GM23248 (cell line): Measurements from ENCODE around the gene SLC15A4. TPM values are rescaled to one million over a fixed set of nuclear protein-coding genes. Genes with fewer than 3 reads are reported as not detected.

Source experiments
- DNase-seq: peaks from one replicate; pipeline ENCODE4 v3.0.0-alpha.2; 2015
- H2AFZ ChIP-seq: fragments of 200-600 bp; sonication (generic); 2 replicates; pipeline ENCODE4 v1.6.1; 2016; ENCODE audit warnings: antibody characterized with exemption
- H3F3A ChIP-seq: fragments of 200-600 bp; sonication (generic); 2 replicates; pipeline ENCODE4 v1.6.1; 2016; ENCODE audit warnings: mild to moderate bottlenecking, antibody characterized with exemption, mixed run types; ENCODE audit not compliant: insufficient read depth
- H3K27ac ChIP-seq: fragments of 200-600 bp; sonication (generic); 2 replicates; pipeline ENCODE4 v1.5.1; 2016; ENCODE audit warnings: mild to moderate bottlenecking
- H3K27me3 ChIP-seq: fragments of 200-600 bp; sonication (generic); replicated peaks from 2 replicates; pipeline ENCODE4 v1.6.1; 2016; ENCODE audit warnings: mild to moderate bottlenecking; ENCODE audit not compliant: insufficient read depth
- H3K36me3 ChIP-seq: fragments of 200-600 bp; sonication (generic); 2 replicates; pipeline ENCODE4 v1.6.1; 2016; ENCODE audit warnings: low read depth, mild to moderate bottlenecking
- H3K4me1 ChIP-seq: fragments of 200-600 bp; sonication (generic); 2 replicates; pipeline ENCODE4 v1.6.1; 2016; ENCODE audit warnings: mild to moderate bottlenecking; ENCODE audit not compliant: insufficient read depth
- H3K4me2 ChIP-seq: fragments of 200-600 bp; sonication (generic); one replicate; pipeline ENCODE4 v1.6.1; 2016; ENCODE audit warnings: mild to moderate bottlenecking; ENCODE audit not compliant: unreplicated experiment
- H3K4me3 ChIP-seq: fragments of 200-600 bp; sonication (generic); 2 replicates; pipeline ENCODE4 v1.5.1; 2016; ENCODE audit warnings: mild to moderate bottlenecking
- H3K79me2 ChIP-seq: fragments of 200-600 bp; sonication (generic); 2 replicates; pipeline ENCODE4 v1.6.1; 2016; ENCODE audit warnings: mild to moderate bottlenecking; ENCODE audit not compliant: insufficient read depth
- H3K9ac ChIP-seq: fragments of 200-600 bp; sonication (generic); 2 replicates; pipeline ENCODE4 v1.6.1; 2016; ENCODE audit warnings: mild to moderate bottlenecking
- H3K9me2 ChIP-seq: fragments of 200-600 bp; sonication (generic); 2 replicates; pipeline ENCODE4 v1.6.1; 2016; ENCODE audit warnings: mixed run types, mild to moderate bottlenecking, moderate library complexity; ENCODE audit not compliant: insufficient read depth
- H3K9me3 ChIP-seq: fragments of 200-600 bp; sonication (generic); one replicate; pipeline ENCODE4 v1.6.1; 2017; ENCODE audit warnings: low read depth
- H4K20me1 ChIP-seq: fragments of 200-600 bp; sonication (generic); 2 replicates; pipeline ENCODE4 v1.6.0; 2016; ENCODE audit not compliant: insufficient read depth
- EZH2 ChIP-seq: fragments of 200-600 bp; sonication (generic); IDR thresholded peaks from 2 replicates; pipeline ENCODE4 v1.6.1; 2018; ENCODE audit warnings: antibody characterized with exemption, mild to moderate bottlenecking; ENCODE audit not compliant: insufficient read depth, poor library complexity, severe bottlenecking
- EZH2phosphoT487 ChIP-seq: fragments of 200-600 bp; sonication (generic); IDR thresholded peaks from 2 replicates; pipeline ENCODE4 v1.6.1; 2018; ENCODE audit warnings: antibody characterized with exemption, moderate library complexity, mild to moderate bottlenecking, low read depth; ENCODE audit not compliant: insufficient read depth
- WGBS, 2 experiments: methylation state at CpG; one replicate each; pipeline ENCODE4 v1.1.6; 2015 to 2017; ENCODE audit warnings: low lambda C conversion rate in 2 of 2, low coverage in 1 of 2; ENCODE audit errors: missing lambda C conversion rate in 2 of 2; 5-methylcytosine and 5-hydroxymethylcytosine counted together
- in situ Hi-C: fragments of 300-500 bp; cut with MboI; formaldehyde crosslinking; loops from 2 replicates; pipeline ENCODE4 v1.15.0; 2020
- polyA plus RNA-seq: library from polyadenylated mRNA; unstranded; fragments of >200 nt; fragmentation: Nextera tagmentation; extraction: Ambion mirVana; gene quantifications from 2 replicates; pipeline ENCODE4 v1.2.1, GENCODE V29; 2016
- total RNA-seq: library from RNA; depleted of rRNA; stranded (reverse); fragments of >200 nt; shearing (Covaris generic); gene quantifications from 2 replicates; pipeline ENCODE4 v1.2.3, GENCODE V29; 2014; rRNA removed

Gene SLC15A4
- total and polyA plus RNA-seq, 2 experiments from 2014 or later, result 5.7 to 50.3 TPM

DNA sequence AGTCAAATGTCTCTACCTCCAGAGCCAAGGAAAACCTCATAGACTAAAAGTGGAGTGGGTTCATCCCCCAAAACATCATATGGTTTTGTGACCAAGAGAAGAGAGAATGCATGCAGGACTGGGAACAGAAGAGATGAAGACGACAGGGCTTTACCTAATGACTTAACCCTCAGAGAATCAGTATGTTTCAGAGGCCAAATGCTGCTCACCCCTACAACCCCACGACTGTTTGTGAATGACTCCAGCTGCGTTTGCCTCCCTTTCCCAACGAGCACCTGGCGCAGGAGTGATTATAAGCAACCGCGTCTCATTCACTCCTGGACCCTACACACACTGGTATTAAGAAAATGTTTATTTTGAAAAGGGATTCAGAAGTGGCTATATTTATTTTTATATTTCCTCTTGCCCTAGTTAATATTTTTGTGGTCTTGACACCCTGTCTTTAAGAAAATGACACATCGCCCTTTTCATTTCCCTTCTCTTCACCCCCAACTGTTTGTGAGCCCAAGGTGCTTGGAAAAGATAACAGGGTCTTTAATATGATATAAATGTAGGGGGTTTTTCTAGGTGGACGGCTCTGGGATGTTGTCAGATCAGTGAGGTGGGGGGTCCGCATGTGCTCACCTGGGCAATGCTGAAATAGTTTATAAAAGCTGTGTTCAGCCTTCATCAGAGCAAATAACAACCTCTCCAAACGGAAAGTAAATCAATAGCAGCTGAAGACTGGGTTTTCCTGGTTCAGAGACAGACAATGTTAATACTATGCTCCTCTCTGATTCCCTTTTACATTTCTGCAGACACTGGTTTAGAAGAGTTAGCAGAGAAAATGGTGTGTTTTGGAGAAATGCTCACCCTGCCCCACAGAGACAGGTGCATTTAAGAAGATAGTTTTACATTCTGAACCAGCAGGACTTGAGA is 77.7 kb downstream of the SLC15A4 start:
- Histone ChIP-seq H3K27ac (no peak overlapping the region), H4K20me1 (no peaks in the 10 kb centered on the region), H2AFZ (no peak overlapping the region), H3K4me1 (no peaks in the 10 kb centered on the region), H3K4me2 (no peak overlapping the region), H3K79me2 (no peaks in the 10 kb centered on the region), H3K36me3 (no peaks in the 10 kb centered on the region), H3K9me3 (no peaks in the 10 kb centered on the region), H3K4me3 (no peak overlapping the region), H3K9ac (no peak overlapping the region), H3F3A (no peaks in the 10 kb centered on the region), H3K9me2 (no peaks in the 10 kb centered on the region), H3K27me3 (no peaks in the 10 kb centered on the region)
- in situ Hi-C loops, result no loop called here
- DNase-seq, result no peak
- 35 to 39% methylated on average over 11 of the region's 11 CpGs for WGBS, 2 experiments
- no peak for TF ChIP-seq EZH2
- no peak for TF ChIP-seq EZH2phosphoT487

DNA sequence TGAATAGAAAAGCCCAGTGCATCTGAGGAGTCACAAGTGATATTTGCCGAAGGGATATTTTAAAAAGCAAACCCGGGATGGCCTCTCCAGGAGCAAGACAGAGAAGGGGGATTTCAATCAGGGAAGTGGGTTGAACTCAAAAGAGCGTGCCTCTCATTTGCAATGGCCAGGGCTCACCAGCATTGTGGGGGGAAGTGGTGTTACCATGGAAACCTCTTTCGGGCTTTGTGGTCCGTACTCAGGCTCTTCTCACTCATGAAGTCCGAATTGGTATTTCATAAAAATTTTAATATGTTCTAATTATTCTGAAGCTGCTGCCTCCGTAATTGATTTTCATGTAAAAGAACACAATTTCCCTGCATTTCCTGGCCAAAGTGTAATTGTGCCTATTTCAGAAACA is 79.8 kb downstream of the SLC15A4 start:
- Histone ChIP-seq H3K4me1 (no peaks in the 10 kb centered on the region), H3K27me3 (no peaks in the 10 kb centered on the region), H3K4me3 (no peak overlapping the region), H3K9ac (no peak overlapping the region), H3K9me2 (no peaks in the 10 kb centered on the region), H2AFZ (no peak overlapping the region), H4K20me1 (no peaks in the 10 kb centered on the region), H3K79me2 (no peaks in the 10 kb centered on the region), H3F3A (no peaks in the 10 kb centered on the region), H3K27ac (no peak overlapping the region), H3K36me3 (no peaks in the 10 kb centered on the region), H3K9me3 (no peaks in the 10 kb centered on the region), H3K4me2 (no peak overlapping the region)
- in situ Hi-C loops, result no loop called here
- WGBS, 2 experiments, result 25 to 34% methylated on average over 7 of the region's 7 CpGs
- no peak for DNase-seq
- TF ChIP-seq EZH2 (no peak), EZH2phosphoT487 (no peak)

Other genes starting within 250 kb of the SLC15A4 start
- gene GLT1D1, start 29.5 kb upstream of the SLC15A4 start, total RNA-seq, result not detected in 2 replicates
- gene GLT1D1, start 29.5 kb upstream of the SLC15A4 start, polyA plus RNA-seq, result not detected in 2 replicates